NCI-H2196 treated with DMSO at 0.1 percent for 48 hours (cell line): ENCODE measurements around the gene TRIM65.
"Not testable (repeated sequence)": the region's sequence is repeated elsewhere in the genome, so short reads cannot be mapped to it uniquely, and the experiment has no call there.

ENCODE experiments used
- DNase-seq: peaks from one replicate; lab custom pipeline; 2025; ENCODE audit not compliant: unreplicated experiment; lab: John Stamatoyannopoulos, UW

The TRIM65 gene

DNA sequence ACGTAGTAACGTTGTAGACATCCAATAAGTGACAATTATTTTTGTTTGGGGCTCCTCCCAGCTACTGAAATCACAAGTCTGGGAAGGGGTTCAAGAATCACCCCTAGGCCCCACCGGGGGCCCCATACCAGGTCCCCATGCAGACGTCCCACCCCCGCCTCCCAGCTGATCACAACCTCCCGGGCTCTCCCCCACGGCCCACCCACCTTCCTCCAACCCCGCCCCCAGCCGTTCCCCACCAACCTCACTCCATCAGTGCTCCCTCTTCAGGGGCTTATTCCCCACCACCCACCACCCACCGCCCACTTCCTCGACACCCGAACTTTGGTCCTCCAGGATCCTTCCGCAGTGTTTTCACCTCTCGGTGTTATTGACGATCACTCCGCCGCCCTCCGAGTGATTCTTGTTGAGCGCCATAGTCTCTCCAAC, 41.9 kb downstream of the TRIM65 start:
- DNase-seq: no peak

DNA sequence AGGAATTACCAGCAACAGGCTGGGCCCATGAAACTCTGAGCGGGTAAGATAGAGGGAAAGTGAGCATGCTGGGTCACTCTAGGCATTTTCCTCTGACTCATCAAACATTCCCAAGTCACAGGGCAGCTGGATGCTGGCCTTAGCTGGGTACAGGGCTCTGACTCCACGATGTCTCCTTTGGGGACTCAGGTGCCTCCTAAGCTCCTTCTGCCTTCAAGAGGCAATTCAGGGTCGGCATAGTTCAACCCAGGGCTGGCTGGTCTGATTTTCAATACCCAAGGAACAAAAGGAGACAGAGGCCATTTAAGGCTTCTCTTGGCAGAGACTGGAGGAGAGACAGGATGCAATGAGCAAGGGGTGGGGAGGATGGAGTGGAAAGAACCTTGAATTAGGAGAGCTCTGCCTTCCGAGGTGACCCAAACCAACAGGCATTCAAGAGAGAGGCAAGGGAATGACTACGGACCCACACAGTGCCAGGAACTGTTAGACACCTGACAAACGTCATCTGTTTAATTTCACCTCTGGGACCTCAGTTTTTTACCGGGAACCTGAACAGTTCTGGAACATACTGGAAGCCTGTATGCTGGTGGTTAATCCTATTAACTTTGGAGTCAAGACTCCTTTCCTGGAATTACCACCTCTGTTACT, 42.5 kb downstream of the TRIM65 start:
- no peak for DNase-seq

DNA sequence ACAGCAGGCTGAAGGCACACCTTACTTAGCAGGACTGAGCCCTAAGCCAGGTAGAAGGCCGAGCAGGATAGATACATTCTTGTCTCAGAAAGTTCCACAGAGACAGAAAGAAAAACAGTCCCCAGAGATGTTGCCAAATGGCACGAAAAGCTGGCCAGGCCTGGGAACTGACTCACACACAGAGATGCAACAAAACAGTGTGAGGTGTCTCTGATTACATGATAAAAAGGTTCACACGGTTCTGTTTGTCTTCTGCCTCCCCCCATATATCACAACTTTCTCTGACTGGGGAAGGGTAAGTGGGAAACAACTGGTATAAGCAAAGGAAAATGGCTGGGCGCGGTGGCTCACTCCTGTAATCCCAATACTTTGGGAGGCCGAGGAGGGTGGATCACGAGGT, 43.3 kb downstream of the TRIM65 start:
- no peak for DNase-seq

DNA sequence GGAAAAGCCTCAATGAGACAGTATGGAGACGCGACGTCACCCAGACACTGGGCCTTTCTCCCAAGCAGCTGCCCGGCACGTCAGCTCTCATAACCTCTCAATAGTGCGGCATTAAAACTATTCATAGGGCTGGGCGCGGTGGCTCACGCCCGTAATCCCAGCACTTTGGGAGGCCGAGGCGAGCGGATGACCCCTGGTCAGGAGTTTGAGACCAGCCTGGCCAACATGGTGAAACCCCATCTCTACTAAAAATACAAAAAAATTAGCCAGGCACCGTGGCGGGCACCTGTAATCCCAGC, 45.1 kb downstream of the TRIM65 start:
- DNase-seq: not testable (repeated sequence)

DNA sequence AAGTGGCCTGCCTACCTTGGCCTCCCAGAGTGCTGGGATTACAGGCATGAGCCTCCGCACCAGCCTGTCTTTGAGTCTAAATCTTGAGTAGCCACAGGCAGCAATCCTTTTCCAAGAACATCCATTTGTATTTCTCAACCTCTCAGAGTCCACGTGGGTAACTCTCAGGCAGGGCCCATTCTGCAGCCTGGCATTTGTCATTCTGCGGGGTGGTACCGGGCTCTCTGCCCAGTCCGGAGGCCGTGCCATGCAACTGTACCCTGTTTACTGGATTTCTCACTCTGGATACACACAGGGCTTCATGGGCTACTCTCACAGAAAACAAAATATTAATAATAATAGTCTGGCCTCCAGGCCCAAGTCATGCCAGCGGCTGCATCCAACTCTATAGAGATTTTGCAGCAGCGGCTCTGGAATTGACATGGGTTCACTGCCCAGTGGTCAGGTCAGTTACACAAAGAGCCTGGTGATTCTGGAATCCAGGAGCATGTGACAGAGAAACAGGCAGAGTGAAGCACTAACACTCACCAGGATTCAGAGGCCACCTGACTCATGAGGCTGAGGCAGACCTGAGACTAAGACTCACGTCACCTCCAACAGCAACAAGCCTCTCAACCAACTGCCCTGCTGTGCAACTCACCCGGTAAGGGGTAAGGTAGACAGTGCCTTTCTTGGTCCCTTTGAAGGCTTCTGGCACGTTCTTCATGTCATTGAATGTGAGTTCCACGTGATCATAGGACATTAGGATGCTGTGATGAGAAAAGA, 45.6 kb downstream of the TRIM65 start:
- no peak for DNase-seq

DNA sequence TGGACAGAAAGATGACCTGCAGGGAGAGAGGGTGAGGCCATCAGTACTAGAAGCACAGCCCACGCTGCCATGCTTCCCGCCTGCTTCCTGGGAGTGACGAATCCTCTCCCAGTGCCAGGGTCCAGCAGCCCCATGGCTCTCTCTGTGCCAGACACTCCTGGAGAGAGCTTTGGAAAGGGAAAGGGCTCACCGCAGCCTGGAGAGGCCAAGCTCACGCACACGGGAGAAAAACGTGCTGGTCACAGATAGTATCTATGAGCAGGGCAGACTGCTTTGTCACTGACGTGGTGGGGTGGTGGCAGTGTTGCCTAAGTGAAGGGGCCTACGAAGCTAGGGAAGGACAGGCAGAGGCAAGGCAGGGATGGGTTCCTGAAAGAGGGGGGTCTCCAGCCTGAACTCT, 47.0 kb downstream of the TRIM65 start:
- DNase-seq: no peak

DNA sequence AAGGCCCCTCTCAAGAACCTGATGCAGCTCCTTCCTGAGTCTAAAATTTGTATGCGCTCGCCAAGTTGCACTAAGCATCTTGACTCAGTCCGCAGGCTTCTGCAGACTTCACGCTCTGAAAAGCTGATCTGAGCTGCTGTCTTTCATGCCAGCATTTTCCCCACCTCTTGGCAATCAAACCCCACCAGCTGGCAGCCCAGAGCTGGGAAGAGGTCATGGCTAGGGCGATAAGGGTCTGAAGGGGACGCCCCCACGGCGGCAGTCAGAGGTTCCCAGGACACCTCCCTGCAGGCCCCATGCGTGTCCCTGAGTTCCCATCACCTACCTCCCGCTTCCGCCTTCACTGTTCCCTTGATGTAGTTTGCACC, 47.5 kb downstream of the TRIM65 start:
- no peak for DNase-seq

DNA sequence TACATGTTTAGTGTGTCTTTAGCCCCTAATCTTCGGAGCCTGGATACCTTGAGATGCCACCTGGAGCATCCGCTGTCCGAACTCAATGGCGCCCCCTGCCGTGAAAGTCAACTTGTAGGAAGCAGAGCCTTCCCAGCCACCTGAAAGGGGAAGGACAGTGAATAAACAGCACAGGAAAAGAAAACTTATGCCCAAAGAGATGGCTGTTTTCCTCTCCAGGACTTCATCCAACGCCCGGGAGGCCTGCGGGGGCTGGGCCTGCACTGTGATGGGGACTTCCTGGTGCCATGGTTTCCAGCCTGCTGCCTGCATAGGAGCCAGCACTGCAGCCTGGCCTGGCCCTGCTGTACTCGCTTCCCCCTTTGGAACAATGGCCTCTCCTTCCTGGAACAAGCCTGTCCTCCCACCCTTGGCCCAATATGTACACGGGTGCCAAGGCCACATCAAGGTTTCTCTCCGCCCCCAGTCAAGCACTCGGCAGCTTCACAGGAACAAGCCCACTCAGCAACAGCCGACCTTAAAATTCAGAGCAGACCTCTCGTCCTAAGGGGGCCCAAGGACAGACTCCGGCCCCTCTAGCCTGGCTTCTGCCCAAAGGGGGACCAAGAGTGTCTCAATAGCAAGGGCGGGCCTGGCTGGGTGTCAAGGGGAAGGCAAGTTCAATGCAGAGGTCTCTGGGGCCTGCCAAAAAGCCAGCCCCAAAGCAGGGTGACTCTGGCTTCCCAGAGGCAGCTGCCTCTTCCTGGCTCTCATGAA, 48.0 kb downstream of the TRIM65 start:
- DNase-seq: peak; percentile 63

DNA sequence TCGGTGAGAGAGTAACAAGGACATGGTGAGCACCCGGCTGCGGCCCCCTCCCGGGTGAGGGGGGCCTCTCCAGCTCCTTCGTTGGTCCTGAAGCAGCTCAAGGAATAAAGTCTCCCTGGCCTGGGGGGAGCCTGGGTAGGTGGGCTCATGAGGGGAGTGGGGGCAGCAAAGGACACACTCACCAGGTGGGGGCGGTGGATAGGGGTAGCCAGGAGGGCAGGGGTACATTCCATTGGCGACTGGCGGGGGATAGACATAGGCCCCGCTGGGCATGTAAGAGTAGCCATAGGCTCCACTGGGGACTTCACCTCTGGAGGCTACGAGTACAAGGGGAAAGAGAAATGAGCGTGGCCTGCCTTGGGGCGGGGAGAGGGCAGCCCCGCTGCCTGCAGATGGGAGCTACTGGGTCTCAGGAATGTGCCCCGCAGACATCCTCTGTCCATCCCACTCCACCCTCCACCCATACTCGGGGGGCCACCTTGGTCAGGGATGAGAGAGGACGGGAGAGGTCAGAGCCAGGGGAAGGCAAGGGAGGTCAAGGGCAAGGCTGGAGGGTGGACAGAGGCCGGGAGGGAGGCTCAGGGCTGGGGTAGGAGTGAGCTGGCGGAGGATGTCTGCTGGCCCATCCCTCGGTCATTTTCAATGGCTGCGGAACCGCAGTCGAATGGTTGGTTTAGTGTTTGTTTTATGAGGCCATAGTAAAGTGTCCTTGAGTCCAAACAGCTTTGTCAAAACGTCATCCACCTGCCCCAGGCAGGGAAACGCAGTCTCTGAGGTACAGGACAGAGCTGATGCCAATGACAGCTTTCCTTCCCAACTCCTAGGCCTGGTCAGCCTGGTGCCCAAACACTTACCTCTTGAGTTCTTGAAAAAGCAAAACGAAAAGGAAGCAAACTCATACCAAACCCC, 48.9 kb downstream of the TRIM65 start:
- DNase-seq: no peak

DNA sequence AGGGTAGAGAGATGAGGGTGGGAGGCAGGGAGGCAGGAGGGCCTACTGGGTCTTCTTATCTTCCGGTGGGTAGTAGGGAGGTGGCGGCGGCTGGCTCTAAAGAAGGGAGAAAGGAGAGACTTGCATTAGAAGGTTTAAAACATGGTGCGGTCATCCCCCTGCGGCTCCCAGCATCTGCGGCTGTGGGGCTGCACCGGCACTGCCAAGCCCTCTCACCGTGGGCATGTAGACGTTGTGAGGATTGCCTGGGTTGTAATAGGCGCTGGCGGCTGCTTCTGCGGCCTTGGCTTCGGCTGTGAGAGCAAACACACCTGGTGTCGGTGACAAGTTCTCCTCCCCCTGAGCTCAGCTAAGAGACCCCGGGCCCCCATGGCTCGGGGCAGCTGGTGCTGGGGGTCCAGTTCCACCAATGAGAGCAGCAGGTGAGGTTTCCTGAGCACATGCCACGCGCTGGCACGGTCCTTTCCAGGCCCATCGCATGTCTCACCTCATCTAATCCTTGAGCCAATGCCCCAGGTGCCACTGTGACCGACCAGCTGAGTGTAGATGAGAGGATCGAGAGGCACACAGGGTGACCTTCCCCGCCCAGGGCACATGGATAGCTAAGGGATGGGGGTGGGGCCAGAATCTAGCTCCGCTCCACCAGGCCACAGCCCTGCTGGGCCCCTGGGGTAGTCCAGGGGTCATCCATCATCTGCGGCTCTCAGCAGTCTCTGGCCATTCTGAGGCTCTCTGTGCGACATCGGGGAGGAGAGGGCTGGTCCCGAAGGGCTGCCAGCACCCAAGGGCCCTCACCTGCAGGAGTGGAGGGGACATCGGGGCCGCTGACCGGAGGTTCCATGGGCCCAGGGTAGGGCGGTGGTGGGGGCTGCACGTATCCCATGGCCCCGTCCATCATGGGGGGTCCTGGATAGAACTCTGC, 49.8 kb downstream of the TRIM65 start:
- DNase-seq: no peak

DNA sequence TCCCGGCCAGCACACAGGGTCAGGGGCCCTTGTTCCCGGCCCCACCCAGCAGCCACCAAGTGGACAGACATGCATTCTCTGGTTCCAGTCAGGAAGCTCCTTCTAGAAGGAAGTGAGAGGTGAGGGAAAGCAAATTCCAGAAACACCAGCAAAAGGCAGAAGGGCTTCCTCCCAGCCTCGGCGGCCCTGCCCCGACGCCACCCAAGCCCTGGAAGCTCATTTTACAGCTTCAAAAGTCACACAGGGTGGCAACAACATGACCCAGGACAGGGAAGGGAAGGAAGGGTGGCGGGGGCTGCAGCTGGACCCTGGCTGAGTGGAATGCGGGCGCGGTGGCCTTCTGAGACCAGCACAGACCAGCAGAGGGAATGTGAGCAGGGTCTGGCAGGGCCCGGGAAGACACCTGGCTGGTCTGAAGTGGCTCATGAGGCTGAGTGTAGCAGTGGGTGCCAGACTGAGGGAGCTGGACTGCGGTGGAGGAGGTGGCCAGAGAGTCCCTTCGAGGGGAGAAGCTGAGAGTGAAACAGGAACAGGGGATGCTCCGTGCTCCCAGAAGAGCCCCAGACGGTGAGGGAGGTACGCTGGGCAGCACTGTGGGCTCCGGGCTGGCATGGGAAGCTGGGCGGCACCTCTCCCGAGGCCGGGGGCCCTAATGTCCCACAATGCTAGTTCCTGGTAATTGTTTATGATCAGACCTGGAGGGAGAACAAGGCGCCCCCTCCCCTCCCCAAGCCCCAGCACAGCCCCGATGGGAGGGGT, 50.6 kb downstream of the TRIM65 start:
- no peak for DNase-seq

DNA sequence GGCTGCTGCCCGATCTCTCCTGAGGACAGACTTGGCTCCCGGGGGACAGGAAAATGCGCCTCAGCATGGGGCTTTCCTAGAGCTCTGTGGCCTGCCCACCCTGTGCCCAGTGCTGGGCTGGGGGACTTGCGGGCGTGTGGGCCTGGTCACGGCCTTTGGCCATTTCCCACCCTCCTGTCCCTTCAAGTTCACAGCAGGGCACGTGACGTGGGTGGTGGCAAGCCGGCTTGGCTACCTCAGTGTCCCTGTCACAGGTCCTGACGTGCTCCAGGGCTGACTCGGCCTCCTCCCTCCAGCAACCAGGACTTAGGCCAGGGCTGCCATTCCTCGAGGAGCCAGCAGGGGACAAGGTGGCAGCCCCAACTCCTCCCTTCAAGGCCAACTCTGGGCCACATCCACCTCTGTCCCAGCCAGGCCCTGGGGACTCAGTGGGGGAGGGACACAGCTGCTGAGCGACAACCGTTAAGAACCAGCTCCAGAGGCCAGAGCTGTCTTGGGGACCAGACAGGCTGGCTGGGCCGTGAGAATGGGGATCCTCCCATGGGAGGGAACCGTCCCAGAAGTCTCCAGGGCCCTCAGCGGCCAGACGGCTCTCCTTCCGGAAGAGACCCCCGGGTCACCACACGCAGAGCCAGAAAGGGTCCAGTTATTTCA, 51.6 kb downstream of the TRIM65 start:
- no peak for DNase-seq

DNA sequence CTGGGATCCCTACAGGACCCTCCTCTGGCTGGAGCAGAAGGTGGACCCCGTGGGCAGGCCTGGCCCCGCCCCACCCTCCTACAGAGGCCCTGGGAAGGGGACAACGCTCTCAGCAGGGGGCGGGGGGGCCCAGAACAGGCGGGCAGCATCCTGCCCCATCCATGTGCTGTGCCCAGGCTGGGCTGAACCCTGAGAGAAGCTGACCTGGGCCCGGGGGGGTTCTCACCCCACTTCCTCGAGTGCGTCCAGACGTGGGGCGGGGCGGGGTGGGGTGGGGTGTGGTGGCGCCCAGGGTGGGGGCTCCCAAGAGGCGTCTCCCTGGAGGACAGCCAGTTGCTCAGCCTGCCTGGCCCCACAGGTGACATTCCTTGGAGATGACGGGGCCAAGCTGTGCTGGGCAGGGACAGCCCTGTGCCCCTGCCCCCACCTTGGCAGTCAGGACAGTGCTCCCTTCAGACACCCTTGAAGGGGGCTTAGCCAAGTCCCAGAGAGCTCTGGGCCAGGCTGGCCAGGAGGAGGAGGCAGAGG, 52.2 kb downstream of the TRIM65 start:
- DNase-seq: no peak

DNA sequence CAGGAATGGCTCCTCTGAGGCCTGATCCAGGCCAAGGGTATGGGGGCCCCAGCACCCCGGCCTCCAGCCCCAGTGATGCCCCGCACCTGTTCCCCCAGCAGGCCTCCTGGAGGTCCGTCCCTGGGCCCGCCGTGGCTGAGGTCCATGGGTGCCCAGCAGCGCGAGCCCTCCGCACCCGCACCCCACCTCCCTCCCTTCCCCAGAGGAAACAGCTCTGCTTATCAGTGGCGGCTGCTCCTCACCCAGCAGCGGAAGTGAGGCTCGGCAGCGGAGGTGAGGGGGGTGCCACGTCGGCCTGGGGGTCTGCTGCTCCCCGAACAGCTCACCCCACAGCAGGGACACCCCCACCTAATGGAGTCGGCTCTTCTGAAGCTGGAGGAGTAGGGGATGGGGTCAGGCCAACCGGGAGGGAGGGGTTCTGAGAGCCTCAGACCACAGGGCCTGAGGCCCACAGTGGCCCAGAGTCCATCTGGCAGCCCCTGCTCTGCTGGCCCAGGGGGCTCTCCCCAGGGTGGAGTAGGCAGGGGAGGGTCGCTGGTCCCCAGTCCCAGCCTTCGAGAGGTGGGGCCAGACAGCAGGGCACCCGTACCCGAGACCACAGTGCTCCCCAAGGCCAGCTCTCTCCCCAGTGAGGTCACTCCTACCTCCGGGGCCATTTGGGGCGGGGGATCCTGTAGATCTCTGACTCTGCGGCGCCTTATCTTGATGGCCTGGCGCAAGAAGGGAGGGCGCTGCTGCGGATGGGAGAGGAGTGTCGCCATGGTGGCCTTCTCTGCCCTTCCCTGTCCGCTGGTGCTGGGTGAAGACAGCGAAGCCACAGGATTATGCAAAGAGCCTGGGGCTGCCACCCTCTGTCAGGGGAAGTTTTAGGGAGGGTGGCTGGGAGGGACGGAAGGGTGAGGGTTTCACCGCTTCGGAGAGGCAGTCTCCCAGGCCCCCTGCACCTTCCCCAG, 52.9 kb downstream of the TRIM65 start, which contains the start of gene UNC13D:
Gene UNC13D (minus strand): TSS at position 828 of the 953 bp plus-strand sequence. CDS start 67 bp downstream, at position 761.
- DNase-seq: no peak

DNA sequence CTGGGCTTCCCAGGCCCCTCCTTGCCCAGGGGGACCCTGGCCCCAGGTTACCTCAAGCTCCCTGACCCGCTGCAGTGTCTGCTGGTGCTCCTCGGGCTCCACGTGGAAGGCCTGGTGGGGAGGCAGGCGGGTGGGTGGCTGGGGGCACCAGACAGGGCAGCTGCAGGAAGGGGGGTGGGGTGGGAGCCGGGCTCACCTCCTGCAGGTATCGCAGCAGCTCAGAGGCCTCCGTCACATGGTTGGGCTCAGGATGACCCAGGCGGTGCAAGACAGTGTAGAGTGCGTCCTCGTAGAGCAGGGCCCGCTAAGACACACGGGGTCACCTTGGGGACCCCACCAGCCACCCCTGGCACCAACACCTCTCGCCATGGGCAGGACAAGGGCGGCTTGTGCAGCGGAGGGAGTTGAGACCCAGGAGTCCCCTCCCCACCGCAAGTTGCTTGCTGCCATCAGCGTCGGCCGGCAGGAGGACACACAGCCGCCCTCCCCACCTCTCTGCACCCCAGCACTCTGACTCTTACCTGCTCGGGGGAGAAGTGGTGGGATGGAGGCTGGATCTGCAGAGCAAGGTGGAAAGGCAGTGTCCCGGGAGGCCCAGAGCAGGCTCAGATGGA, 53.7 kb downstream of the TRIM65 start:
- DNase-seq: no peak

DNA sequence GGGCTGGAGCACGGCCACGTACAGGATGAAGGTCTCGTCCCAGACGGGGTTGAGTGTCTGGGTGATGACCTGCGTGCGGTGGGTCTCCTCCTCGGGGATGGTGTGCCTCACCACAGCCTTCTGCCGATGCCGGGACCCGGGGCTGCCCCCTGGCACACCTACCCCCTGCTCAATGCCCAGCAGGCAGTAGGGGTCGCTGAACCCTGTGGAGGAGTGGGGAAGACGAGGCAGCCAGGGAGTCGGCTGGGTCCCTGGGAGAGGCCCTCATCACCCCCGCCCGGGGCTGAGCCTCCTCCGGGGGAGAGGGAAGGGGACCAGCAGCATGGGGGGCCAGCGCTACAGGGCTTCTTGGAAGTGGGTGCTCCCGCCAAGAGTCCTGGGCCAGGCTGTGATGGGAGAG, 54.3 kb downstream of the TRIM65 start:
- DNase-seq: no peak

DNA sequence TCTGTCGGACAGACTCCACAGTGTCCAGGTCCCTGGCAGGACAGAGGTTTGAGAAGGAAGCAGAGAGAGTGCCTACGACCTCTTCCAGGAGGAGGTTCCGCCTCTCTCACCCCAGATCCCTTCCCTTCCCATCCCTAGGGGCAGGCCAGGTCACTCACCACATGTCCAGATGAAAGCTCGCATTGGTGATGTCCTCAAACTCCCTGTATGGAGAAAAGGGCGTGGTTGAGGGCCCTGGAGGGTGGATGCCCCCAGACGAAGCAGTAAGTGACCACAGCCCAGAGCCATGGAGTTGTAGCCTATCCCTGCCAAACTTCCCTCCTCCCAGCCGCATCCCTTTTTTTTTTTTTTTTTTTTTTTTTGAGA, 56.0 kb downstream of the TRIM65 start:
- no peak for DNase-seq
